Measurements from ENCODE around the gene SRC. TPM values are rescaled to one million over a fixed set of nuclear protein-coding genes. Genes with fewer than 3 reads are reported as not detected.

SRC gene
- total and polyA plus RNA-seq, 10 donors = 7.0 to 68.0 (median 31.2) TPM

- Histone ChIP-seq H3K4me3 (no peak overlapping the region), H3K27ac (no peak overlapping the region), H3K27me3 (replicated peaks in 1 of 7) (peaks cover 0 to 74% (median 13%) of the 10 kb centered on the region in 7 donors), H3K4me1 (no peaks in the 10 kb centered on the region), H3K9me3 (no peaks in the 10 kb centered on the region), H3K36me3 (no peaks in the 10 kb centered on the region)
- DNase-seq = no peak
- TF ChIP-seq POLR2AphosphoS5 (IDR thresholded peaks at IDR 0.05) (no peak), POLR2A (IDR thresholded peaks at IDR 0.05) (no peak)
- TF ChIP-seq, protein P1, sequence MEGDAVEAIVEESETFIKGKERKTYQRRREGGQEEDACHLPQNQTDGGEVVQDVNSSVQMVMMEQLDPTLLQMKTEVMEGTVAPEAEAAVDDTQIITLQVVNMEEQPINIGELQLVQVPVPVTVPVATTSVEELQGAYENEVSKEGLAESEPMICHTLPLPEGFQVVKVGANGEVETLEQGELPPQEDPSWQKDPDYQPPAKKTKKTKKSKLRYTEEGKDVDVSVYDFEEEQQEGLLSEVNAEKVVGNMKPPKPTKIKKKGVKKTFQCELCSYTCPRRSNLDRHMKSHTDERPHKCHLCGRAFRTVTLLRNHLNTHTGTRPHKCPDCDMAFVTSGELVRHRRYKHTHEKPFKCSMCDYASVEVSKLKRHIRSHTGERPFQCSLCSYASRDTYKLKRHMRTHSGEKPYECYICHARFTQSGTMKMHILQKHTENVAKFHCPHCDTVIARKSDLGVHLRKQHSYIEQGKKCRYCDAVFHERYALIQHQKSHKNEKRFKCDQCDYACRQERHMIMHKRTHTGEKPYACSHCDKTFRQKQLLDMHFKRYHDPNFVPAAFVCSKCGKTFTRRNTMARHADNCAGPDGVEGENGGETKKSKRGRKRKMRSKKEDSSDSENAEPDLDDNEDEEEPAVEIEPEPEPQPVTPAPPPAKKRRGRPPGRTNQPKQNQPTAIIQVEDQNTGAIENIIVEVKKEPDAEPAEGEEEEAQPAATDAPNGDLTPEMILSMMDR (IDR thresholded peaks at IDR 0.05 in 8 of 11, conservative IDR thresholded peaks at IDR 0.05 in 3 of 11) = no peak
- 72 to 85% (median 74%) methylated on average over 13 of the region's 13 CpGs for WGBS, 5 donors
- intact Hi-C loops (cut with DNase I; ENCODE audit: low total_unique reads) = no loop called here
These were observed 74.0 kb downstream of the SRC start for GRCh38 chr20:37419774-37420542.

DNA sequence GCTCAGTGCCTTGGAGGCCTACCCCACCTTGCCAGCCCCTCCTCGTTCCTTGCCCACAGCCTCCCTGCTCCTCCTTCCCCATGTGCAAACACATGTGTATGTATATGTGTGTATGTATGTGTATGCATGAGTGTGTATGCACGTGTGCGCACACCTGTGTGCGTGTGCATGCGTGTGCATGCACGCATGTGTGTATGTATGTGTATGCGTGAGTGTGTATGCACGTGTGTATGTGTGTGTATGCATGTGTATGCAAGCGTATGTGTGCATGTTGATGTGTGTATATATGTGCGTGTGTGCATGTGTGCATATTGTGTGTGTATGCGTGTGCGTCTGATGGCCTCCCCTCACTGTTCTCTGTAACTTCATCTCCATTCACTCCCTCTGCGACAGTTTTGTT is 74.7 kb downstream of the SRC start:
- intact Hi-C loops (cut with DNase I; ENCODE audit: low total_unique reads) = no loop called here
- Histone ChIP-seq H3K4me1 (no peaks in the 10 kb centered on the region), H3K27me3 (replicated peaks in 1 of 7) (peaks cover 0 to 75% (median 13%) of the 10 kb centered on the region in 7 donors), H3K4me3 (no peak overlapping the region), H3K9me3 (no peaks in the 10 kb centered on the region), H3K27ac (no peak overlapping the region), H3K36me3 (no peaks in the 10 kb centered on the region)
- no peak for TF ChIP-seq POLR2AphosphoS5 (IDR thresholded peaks at IDR 0.05)
- TF ChIP-seq POLR2A (IDR thresholded peaks at IDR 0.05) = no peak
- TF ChIP-seq, protein P1 (IDR thresholded peaks at IDR 0.05 in 8 of 11, conservative IDR thresholded peaks at IDR 0.05 in 3 of 11) = no peak
- WGBS, 5 donors = 84 to 94% (median 92%) methylated on average over 13 of the region's 13 CpGs
- no peak for DNase-seq

GRCh38 chr20:37421060-37421905 is 75.3 kb downstream of the SRC start:
- Histone ChIP-seq H3K4me1 (no peaks in the 10 kb centered on the region), H3K4me3 (no peak overlapping the region), H3K9me3 (no peaks in the 10 kb centered on the region), H3K36me3 (no peaks in the 10 kb centered on the region), H3K27me3 (replicated peaks in 1 of 7) (peaks cover 0 to 79% (median 13%) of the 10 kb centered on the region in 7 donors), H3K27ac (no peak overlapping the region)
- no peak for DNase-seq
- TF ChIP-seq, protein P1 (IDR thresholded peaks at IDR 0.05 in 8 of 11, conservative IDR thresholded peaks at IDR 0.05 in 3 of 11) = no peak
- TF ChIP-seq POLR2A (IDR thresholded peaks at IDR 0.05) (no peak), POLR2AphosphoS5 (IDR thresholded peaks at IDR 0.05) (no peak)
- intact Hi-C loops (cut with DNase I; ENCODE audit: low total_unique reads) = no loop called here
- 59 to 76% (median 72%) methylated on average over 25 of the region's 25 CpGs for WGBS, 5 donors

- WGBS, 5 donors = 6 to 22% (median 14%) methylated on average over 5 to 6 of the region's 6 CpGs
- Histone ChIP-seq H3K4me3 (no peak overlapping the region), H3K36me3 (no peaks in the 10 kb centered on the region), H3K27me3 (replicated peaks in 1 of 7) (peaks cover 0 to 74% (median 13%) of the 10 kb centered on the region in 7 donors), H3K9me3 (no peaks in the 10 kb centered on the region), H3K27ac (no peak overlapping the region), H3K4me1 (no peaks in the 10 kb centered on the region)
- no peak for DNase-seq
- intact Hi-C loops (cut with DNase I; ENCODE audit: low total_unique reads) = no loop called here
- TF ChIP-seq POLR2A (IDR thresholded peaks at IDR 0.05) (no peak), POLR2AphosphoS5 (IDR thresholded peaks at IDR 0.05) (no peak)
- TF ChIP-seq, protein P1 (IDR thresholded peaks at IDR 0.05 in 8 of 11, conservative IDR thresholded peaks at IDR 0.05 in 3 of 11) = no peak
These were observed 76.0 kb downstream of the SRC start for GRCh38 chr20:37421988-37422387.
